Measurements from ENCODE around the gene LRMDA. TPM values are rescaled to one million over a fixed set of nuclear protein-coding genes. Genes with fewer than 3 reads are reported as not detected.

LRMDA gene
- total and polyA plus RNA-seq, 2 of the 13 experiments (the other 11 are each of a cell fraction or from before 2014, with no cell fraction given): 13.4 to 22.0 TPM

- CTCF ChIA-PET (ENCODE audit: low intra/inter-chr PET ratio, low total read pairs): no interaction called here
- ATAC-seq: no peak
- H2AFZ ChIP-seq (ENCODE audit: low read length): no peak overlapping the region
- no peaks in the 10 kb centered on the region for H3K36me3 ChIP-seq (replicated peaks in 1 of 2; ENCODE audit: control insufficient read depth in 1 of 2, insufficient read depth in 2 of 2, low read length in 2 of 2)
- H3K4me3 ChIP-seq (replicated peaks in 1 of 3; ENCODE audit: insufficient read depth in 1 of 3, low read depth in 2 of 3, low read length in 3 of 3): no peak overlapping the region
- WGBS (ENCODE audit: low lambda C conversion rate): 81% methylated on average over 8 of the region's 8 CpGs
- POLR2A ChIA-PET: no interaction called here
- no peak for TF ChIP-seq RNF219 (CRISPR knock-in tag; IDR thresholded peaks at IDR 0.05)
- TF ChIP-seq SMAD9 (CRISPR knock-in tag; IDR thresholded peaks at IDR 0.05): no peak
- TF ChIP-seq ZNF460 (CRISPR knock-in tag; IDR thresholded peaks at IDR 0.05; ENCODE audit: borderline replicate concordance): no peak
- no peak for TF ChIP-seq STAT6 (CRISPR knock-in tag; IDR thresholded peaks at IDR 0.05; ENCODE audit: borderline replicate concordance)
- TF ChIP-seq ZNF33B (CRISPR knock-in tag; IDR thresholded peaks at IDR 0.05): no peak
- no peak for TF ChIP-seq ZNF878 (CRISPR knock-in tag; IDR thresholded peaks at IDR 0.05)
- no peak for TF ChIP-seq ZNF280B (CRISPR knock-in tag; IDR thresholded peaks at IDR 0.05; ENCODE audit: borderline replicate concordance)
- no peak for TF ChIP-seq ZNF44 (CRISPR knock-in tag; IDR thresholded peaks at IDR 0.05)
- no peak for TF ChIP-seq USF2 (IDR thresholded peaks at IDR 0.05; ENCODE audit: low read depth, low read length)
- TF ChIP-seq USF2 (CRISPR knock-in tag; IDR thresholded peaks at IDR 0.05; ENCODE audit: borderline replicate concordance): no peak
- in situ Hi-C loops (cut with HindIII; ENCODE audit: extremely low pct_ligation_motif_present, low pct_unique_long_range_greater_than_20kb) (no loop called here), intact Hi-C loops (cut with micrococcal nuclease; ENCODE audit: unreplicated experiment) (no loop called here)
- H4K20me1 ChIP-seq (ENCODE audit: insufficient read depth, low read length): no peaks in the 10 kb centered on the region
- no peaks in the 10 kb centered on the region for H3K27me3 ChIP-seq (ENCODE audit: control insufficient read depth in 1 of 2, insufficient read depth in 2 of 2, low read length in 2 of 2)
- H3K9me3 ChIP-seq (ENCODE audit: low read length): no peaks in the 10 kb centered on the region
- no peak for DNase-seq (ENCODE audit: low spot score)
- no peak overlapping the region for H3K4me2 ChIP-seq (ENCODE audit: low read depth, low read length)
- H3K9ac ChIP-seq (ENCODE audit: insufficient read depth, low read depth, low read length): no peak overlapping the region
- no TSS peak for BruUV-seq (replicated peaks)
- H3K4me1 ChIP-seq (ENCODE audit: insufficient read depth, low read length): peaks cover 21% of the 10 kb centered on the region
- no peaks in the 10 kb centered on the region for H3K79me2 ChIP-seq (ENCODE audit: insufficient read depth, low read length)
- no peak for FAIRE-seq
- H3K27ac ChIP-seq (ENCODE audit: extremely low read length, insufficient read depth, low read length): no peak overlapping the region
Observed at GRCh38 chr10:76459016-76459730, 1027.7 kb downstream of the LRMDA start.

All from HepG2 (cell line).